Amniotic stem cell (primary cell): Measurements from ENCODE around the gene CEP78.
A peak's percentile ranks its signal among the peaks of the same experiment; 100 is the strongest.

Experiments
- DNase-seq: peaks from one replicate; lab custom pipeline; 2025; lab: John Stamatoyannopoulos, UW

The CEP78 gene

GRCh38 chr9:78288214-78288892, 52.5 kb downstream of the CEP78 start:
- no peak for DNase-seq

GRCh38 chr9:78289474-78289873, 53.6 kb downstream of the CEP78 start:
- no peak for DNase-seq

GRCh38 chr9:78291240-78291925, 55.5 kb downstream of the CEP78 start:
- DNase-seq: no peak

- DNase-seq: no peak
These were observed 56.2 kb downstream of the CEP78 start for GRCh38 chr9:78292026-78292425.

GRCh38 chr9:78292716-78293497, 57.0 kb downstream of the CEP78 start:
- DNase-seq: no peak

GRCh38 chr9:78294290-78295176, 58.7 kb downstream of the CEP78 start:
- DNase-seq: no peak

GRCh38 chr9:78295177-78295575, 59.3 kb downstream of the CEP78 start:
- no peak for DNase-seq

- DNase-seq: no peak
These were observed 59.9 kb downstream of the CEP78 start for GRCh38 chr9:78295731-78296130.

GRCh38 chr9:78296201-78296892, 60.5 kb downstream of the CEP78 start:
- DNase-seq: peak; percentile 22

GRCh38 chr9:78296893-78297671, 61.2 kb downstream of the CEP78 start, which contains the start of gene PSAT1:
TSS of gene PSAT1 (plus strand) at chr9:78297125. CDS start at chr9:78297211, 86 bp downstream.
- peak; percentile 98 for DNase-seq

- DNase-seq: no peak
These were observed 61.7 kb downstream of the CEP78 start for GRCh38 chr9:78297672-78297961.

- no peak for DNase-seq
These were observed 62.3 kb downstream of the CEP78 start for GRCh38 chr9:78298046-78298765.

- DNase-seq: no peak
These were observed 64.3 kb downstream of the CEP78 start for GRCh38 chr9:78300209-78300608.

GRCh38 chr9:78301466-78301865, 65.6 kb downstream of the CEP78 start:
- no peak for DNase-seq

- DNase-seq: no peak
These were observed 67.6 kb downstream of the CEP78 start for GRCh38 chr9:78303377-78304062.

GRCh38 chr9:78304357-78304756, 68.5 kb downstream of the CEP78 start:
- no peak for DNase-seq

- no peak for DNase-seq
These were observed 70.6 kb downstream of the CEP78 start for GRCh38 chr9:78306222-78307076.

GRCh38 chr9:78307360-78307759, 71.5 kb downstream of the CEP78 start:
- DNase-seq: no peak
